ENCODE measurements around the gene U2AF1L4.

- no peak for TF ChIP-seq CTCF (conservative IDR thresholded peaks at IDR 0.05; ENCODE audit: low read length)
- TF ChIP-seq EZH2phosphoT487 (IDR thresholded peaks at IDR 0.05; ENCODE audit: borderline replicate concordance) = no peak
These were observed 10.5 kb upstream of the U2AF1L4 start for GRCh38 chr19:35755550-35756376.

Data from Loucy (cell line).